CD8-positive, alpha-beta memory T cell (primary cell): Measurements from ENCODE around the gene CSMD2. TPM values are rescaled to one million over a fixed set of nuclear protein-coding genes. Genes with fewer than 3 reads are reported as not detected.

Experiments
- CTCF ChIA-PET: fragments of 350-600 bp; sonication (Branson Sonifier 250); formaldehyde crosslinking; loops from one replicate; lab custom pipeline; 2021; ENCODE audit warnings: antibody characterized with exemption; lab: Charles Lee
- POLR2A ChIA-PET: fragments of 350-600 bp; sonication (Branson Sonifier 250); formaldehyde crosslinking; loops from one replicate; lab custom pipeline; 2021; ENCODE audit warnings: antibody characterized with exemption; lab: Charles Lee
- DNase-seq, 5 donors: peaks; one replicate each; pipeline versions ENCODE4 v3.0.0 to v3.0.0-alpha.2; 2020 to 2022; ENCODE audit warnings: mixed read lengths in 1 of 5
- H3K27ac ChIP-seq: one replicate; pipeline ENCODE4 v1.7.0; 2013; ENCODE audit warnings: low read depth, mild to moderate bottlenecking, low read length, moderate library complexity
- H3K27me3 ChIP-seq: 2 replicates; pipeline ENCODE4 v1.7.0; 2013; ENCODE audit warnings: low read length, mild to moderate bottlenecking; ENCODE audit not compliant: insufficient read depth, poor library complexity, severe bottlenecking
- H3K36me3 ChIP-seq: 2 replicates; pipeline ENCODE4 v1.7.0; 2013; ENCODE audit warnings: mild to moderate bottlenecking, low read length, moderate library complexity; ENCODE audit not compliant: insufficient read depth
- H3K4me1 ChIP-seq: 2 replicates; pipeline ENCODE4 v1.7.0; 2013; ENCODE audit warnings: mild to moderate bottlenecking, low read length, moderate library complexity; ENCODE audit not compliant: insufficient read depth
- H3K4me3 ChIP-seq: 2 replicates; pipeline ENCODE4 v1.7.0; 2013; ENCODE audit warnings: mild to moderate bottlenecking, low read length
- H3K9me3 ChIP-seq: 2 replicates; pipeline ENCODE4 v1.7.0; 2013; ENCODE audit warnings: mild to moderate bottlenecking, low read length
- H3K27ac Mint-ChIP-seq, 8 donors: one replicate each; pipeline ENCODE4 v1.8.0; 2020 to 2021; ENCODE audit warnings: mixed read lengths in 8 of 8, mild to moderate bottlenecking in 6 of 8, inconsistent platforms in 3 of 8, moderate library complexity in 3 of 8
- H3K27me3 Mint-ChIP-seq, 2 donors: one replicate each; pipeline ENCODE4 v1.8.0; 2020 to 2021; ENCODE audit warnings: mixed read lengths in 2 of 2, mild to moderate bottlenecking in 1 of 2, moderate library complexity in 1 of 2
- H3K36me3 Mint-ChIP-seq, 3 donors: one replicate each; pipeline ENCODE4 v1.8.0; 2020 to 2021; ENCODE audit warnings: mixed read lengths in 3 of 3, inconsistent platforms in 1 of 3, mild to moderate bottlenecking in 1 of 3
- H3K4me1 Mint-ChIP-seq, 3 donors: one replicate each; pipeline ENCODE4 v1.8.0; 2020 to 2021; ENCODE audit warnings: mixed read lengths in 3 of 3, inconsistent platforms in 1 of 3, mild to moderate bottlenecking in 1 of 3
- H3K4me3 Mint-ChIP-seq, 7 donors: one replicate each; pipeline ENCODE4 v1.8.0; 2020 to 2021; ENCODE audit warnings: mixed read lengths in 7 of 7, mild to moderate bottlenecking in 6 of 7, moderate library complexity in 4 of 7, inconsistent platforms in 2 of 7
- H3K9me3 Mint-ChIP-seq, 5 donors: one replicate each; pipeline ENCODE4 v1.8.0; 2020 to 2022; ENCODE audit warnings: mixed read lengths in 5 of 5, mild to moderate bottlenecking in 3 of 5, moderate library complexity in 2 of 5, inconsistent platforms in 1 of 5
- polyA plus RNA-seq: library from polyadenylated mRNA; unstranded; fragments of 300-500 nt; fragmentation: Illumina TruSeq; gene quantifications from one replicate; pipeline ENCODE4 v1.2.3, GENCODE V29; 2021
- total RNA-seq, 2 experiments: library from RNA; stranded (reverse); gene quantifications; one replicate each; pipeline ENCODE4 v1.2.3, GENCODE V29; 2021

CSMD2 gene
- total and polyA plus RNA-seq, 3 experiments from 2014 or later = not detected

- POLR2A ChIA-PET = no interaction called here
- H3K4me3 Mint-ChIP-seq = peak overlapping the region in 1 of 7 donors; percentile 60
- no peak overlapping the region for H3K4me3 ChIP-seq
- H3K27me3 Mint-ChIP-seq = peaks cover 8 to 45% of the 10 kb centered on the region in 2 donors
- H3K27ac Mint-ChIP-seq = peak overlapping the region in 1 of 8 donors; percentile 19
- no peaks in the 10 kb centered on the region for H3K9me3 ChIP-seq
- H3K27ac ChIP-seq = no peak overlapping the region
- no peak for DNase-seq
- no peaks in the 10 kb centered on the region for H3K9me3 Mint-ChIP-seq
- CTCF ChIA-PET = interaction anchor here (1.0 to 3.0 kb wide), 5 partner anchors 10 to 1109 kb away, joined by 3 to 21 read pairs (median 4); no protein-coding TSS in a partner anchor
- H3K27me3 ChIP-seq = no peaks in the 10 kb centered on the region
- no peaks in the 10 kb centered on the region for H3K36me3 ChIP-seq
- H3K4me1 Mint-ChIP-seq = peaks cover 0 to 4% (median 2%) of the 10 kb centered on the region in 3 donors
- H3K4me1 ChIP-seq = no peaks in the 10 kb centered on the region
- H3K36me3 Mint-ChIP-seq = no peaks in the 10 kb centered on the region
Observed at GRCh38 chr1:33634143-33634542, 530.9 kb downstream of the CSMD2 start.

- POLR2A ChIA-PET = no interaction called here
- Histone ChIP-seq H3K4me3 (no peak overlapping the region), H3K27ac (no peak overlapping the region), H3K9me3 (no peaks in the 10 kb centered on the region), H3K36me3 (no peaks in the 10 kb centered on the region), H3K4me1 (no peaks in the 10 kb centered on the region), H3K27me3 (no peaks in the 10 kb centered on the region)
- Mint-ChIP-seq H3K27me3 (peaks cover 8 to 42% of the 10 kb centered on the region in 2 donors), H3K9me3 (no peaks in the 10 kb centered on the region), H3K36me3 (no peaks in the 10 kb centered on the region), H3K4me3 (peak overlapping the region in 1 of 7 donors; percentile 12), H3K4me1 (peaks cover 0 to 4% (median 2%) of the 10 kb centered on the region in 3 donors), H3K27ac (no peak overlapping the region)
- CTCF ChIA-PET = interaction anchor here (0.6 to 3.0 kb wide), 9 partner anchors 9 to 1110 kb away, joined by 3 to 21 read pairs (median 4); no protein-coding TSS in a partner anchor
- DNase-seq = peak; percentile 58 to 83 (median 67)
Observed at GRCh38 chr1:33633019-33633801, 531.8 kb downstream of the CSMD2 start.

- Histone ChIP-seq H3K9me3 (no peaks in the 10 kb centered on the region), H3K4me3 (no peak overlapping the region), H3K27ac (no peak overlapping the region), H3K4me1 (no peaks in the 10 kb centered on the region), H3K27me3 (peaks cover 3% of the 10 kb centered on the region), H3K36me3 (no peaks in the 10 kb centered on the region)
- H3K4me1 Mint-ChIP-seq = peaks cover 0 to 4% (median 2%) of the 10 kb centered on the region in 3 donors
- no peak overlapping the region for H3K4me3 Mint-ChIP-seq
- DNase-seq = no peak
- H3K27me3 Mint-ChIP-seq = peaks cover 8 to 53% of the 10 kb centered on the region in 2 donors
- ChIA-PET POLR2A (no interaction called here), CTCF (no interaction called here)
- H3K9me3 Mint-ChIP-seq = no peaks in the 10 kb centered on the region
- H3K27ac Mint-ChIP-seq = no peak overlapping the region
- no peaks in the 10 kb centered on the region for H3K36me3 Mint-ChIP-seq
Observed at GRCh38 chr1:33630686-33631085, 534.3 kb downstream of the CSMD2 start.

GRCh38 chr1:33626801-33627200 is 538.2 kb downstream of the CSMD2 start:
- no peaks in the 10 kb centered on the region for H3K9me3 ChIP-seq

GRCh38 chr1:33624991-33625870 is 539.8 kb downstream of the CSMD2 start:
- no peak overlapping the region for H3K27ac ChIP-seq
- H3K36me3 ChIP-seq = no peaks in the 10 kb centered on the region
- no peak overlapping the region for H3K4me3 ChIP-seq
- no peak overlapping the region for H3K27ac Mint-ChIP-seq
- no peaks in the 10 kb centered on the region for H3K4me1 ChIP-seq
- no peaks in the 10 kb centered on the region for H3K9me3 ChIP-seq
- H3K27me3 Mint-ChIP-seq = peaks cover 5 to 52% of the 10 kb centered on the region in 2 donors
- POLR2A ChIA-PET = no interaction called here
- H3K4me1 Mint-ChIP-seq = no peaks in the 10 kb centered on the region
- H3K4me3 Mint-ChIP-seq = no peak overlapping the region
- no peaks in the 10 kb centered on the region for H3K36me3 Mint-ChIP-seq
- H3K9me3 Mint-ChIP-seq = no peaks in the 10 kb centered on the region
- H3K27me3 ChIP-seq = peaks cover 3% of the 10 kb centered on the region
- CTCF ChIA-PET = interaction anchor here (1.3 kb wide), 1 partner anchor 9 kb away, joined by 3 read pairs; no protein-coding TSS in a partner anchor
- DNase-seq = no peak

More at GRCh38 chr1:33626801-33627200, 538.2 kb downstream of the CSMD2 start:
- POLR2A ChIA-PET = no interaction called here
- Mint-ChIP-seq H3K4me1 (no peaks in the 10 kb centered on the region), H3K27ac (no peak overlapping the region), H3K36me3 (no peaks in the 10 kb centered on the region), H3K9me3 (no peaks in the 10 kb centered on the region), H3K27me3 (peaks cover 5 to 54% of the 10 kb centered on the region in 2 donors), H3K4me3 (no peak overlapping the region)
- H3K36me3 ChIP-seq = no peaks in the 10 kb centered on the region
- no peak for DNase-seq
- H3K4me1 ChIP-seq = no peaks in the 10 kb centered on the region
- CTCF ChIA-PET = no interaction called here
- no peak overlapping the region for H3K27ac ChIP-seq
- peaks cover 3% of the 10 kb centered on the region for H3K27me3 ChIP-seq
- no peak overlapping the region for H3K4me3 ChIP-seq

- no peaks in the 10 kb centered on the region for H3K9me3 Mint-ChIP-seq
- CTCF ChIA-PET = interaction anchor here (1.7 kb wide), 1 partner anchor 9 kb away, joined by 9 read pairs; no protein-coding TSS in a partner anchor
- no peaks in the 10 kb centered on the region for H3K9me3 ChIP-seq
Observed at GRCh38 chr1:33624261-33624990, 540.6 kb downstream of the CSMD2 start.

GRCh38 chr1:33623811-33624210 is 541.2 kb downstream of the CSMD2 start:
- no peaks in the 10 kb centered on the region for H3K4me1 ChIP-seq
- H3K27me3 ChIP-seq = peaks cover 3% of the 10 kb centered on the region
- H3K4me3 Mint-ChIP-seq = no peak overlapping the region
- H3K36me3 Mint-ChIP-seq = no peaks in the 10 kb centered on the region
- ChIA-PET POLR2A (no interaction called here), CTCF (interaction anchor here (1.7 kb wide), 1 partner anchor 9 kb away, joined by 9 read pairs; no protein-coding TSS in a partner anchor)
- H3K4me1 Mint-ChIP-seq = no peaks in the 10 kb centered on the region
- H3K27ac Mint-ChIP-seq = no peak overlapping the region
- no peaks in the 10 kb centered on the region for H3K36me3 ChIP-seq
- H3K27ac ChIP-seq = no peak overlapping the region
- H3K4me3 ChIP-seq = no peak overlapping the region
- H3K27me3 Mint-ChIP-seq = peaks cover 2 to 42% of the 10 kb centered on the region in 2 donors
- H3K9me3 Mint-ChIP-seq = no peaks in the 10 kb centered on the region
- no peaks in the 10 kb centered on the region for H3K9me3 ChIP-seq
- DNase-seq = no peak

More at GRCh38 chr1:33624261-33624990, 540.6 kb downstream of the CSMD2 start:
- no peak overlapping the region for H3K4me3 Mint-ChIP-seq
- Histone ChIP-seq H3K27me3 (peaks cover 3% of the 10 kb centered on the region), H3K27ac (no peak overlapping the region), H3K4me3 (no peak overlapping the region), H3K4me1 (no peaks in the 10 kb centered on the region), H3K36me3 (no peaks in the 10 kb centered on the region)
- H3K36me3 Mint-ChIP-seq = no peaks in the 10 kb centered on the region
- H3K27me3 Mint-ChIP-seq = peaks cover 4 to 47% of the 10 kb centered on the region in 2 donors
- no peak overlapping the region for H3K27ac Mint-ChIP-seq
- no peaks in the 10 kb centered on the region for H3K4me1 Mint-ChIP-seq
- POLR2A ChIA-PET = no interaction called here
- no peak for DNase-seq
